HEK293 (cell line): ENCODE data around the gene ADAMTS5.

Experiments used
- CTCF ChIA-PET: fragments of 350-600 bp; formaldehyde crosslinking; extraction: SDS; loops from one replicate; lab custom pipeline; 2021; ENCODE audit warnings: antibody characterized with exemption; lab: Yijun Ruan, JAX
- POLR2A ChIA-PET: fragments of 300-600 bp; formaldehyde crosslinking; extraction: SDS; loops from one replicate; lab custom pipeline; 2020; ENCODE audit warnings: antibody characterized with exemption, inconsistent platforms; lab: Yijun Ruan, JAX
- H3K27ac ChIP-seq: fragments of 200-500 bp; sonication (Bioruptor generic); 2 replicates; pipeline ENCODE4 v1.5.1; 2014; ENCODE audit warnings: low read depth, low read length, control low read depth, inconsistent platforms; ENCODE audit errors: extremely low read depth
- H3K36me3 ChIP-seq, 2 experiments: fragments of 200-500 bp in 1 of 2; sonication (Bioruptor generic) in 1 of 2; 1 replicate in 1 of 2; 2 replicates in 1 of 2; pipeline ENCODE4 v1.5.1; 2014 to 2017; ENCODE audit warnings: inconsistent platforms in 2 of 2, low read length in 2 of 2; ENCODE audit not compliant: control insufficient read depth in 2 of 2, insufficient read depth in 1 of 2
- H3K4me1 ChIP-seq: fragments of 200-500 bp; sonication (Bioruptor generic); 2 replicates; pipeline ENCODE4 v1.5.1; 2014; ENCODE audit warnings: mild to moderate bottlenecking, low read length, inconsistent platforms; ENCODE audit not compliant: control insufficient read depth, insufficient read depth
- H3K4me3 ChIP-seq: 2 replicates; pipeline ENCODE4 v1.5.1; 2011; ENCODE audit warnings: low read depth, mild to moderate bottlenecking, control low read depth, low read length, moderate library complexity
- H3K9me3 ChIP-seq: fragments of 200-500 bp; sonication (Bioruptor generic); 2 replicates; pipeline ENCODE4 v1.5.1; 2014; ENCODE audit warnings: low read depth, low read length, inconsistent platforms; ENCODE audit not compliant: control insufficient read depth, insufficient read depth
- ATF2 ChIP-seq: fragments of 450-650 bp; formaldehyde crosslinking; IDR thresholded peaks from 2 replicates; pipeline ENCODE4 v1.5.1; 2016; ENCODE audit warnings: missing biosample characterization, missing genetic modification characterization, low read depth
- HOXC10 ChIP-seq: sonication (generic); formaldehyde crosslinking; IDR thresholded peaks from 2 replicates; pipeline ENCODE4 v1.8.1; 2023; ENCODE audit warnings: mild to moderate bottlenecking, missing genetic modification reagents
- MEIS1 ChIP-seq: sonication (generic); formaldehyde crosslinking; IDR thresholded peaks from 2 replicates; pipeline ENCODE4 v1.8.1; 2022; ENCODE audit warnings: missing genetic modification reagents, mild to moderate bottlenecking, borderline replicate concordance
- PRDM1 ChIP-seq: fragments of 450-650 bp; formaldehyde crosslinking; IDR thresholded peaks from 2 replicates; pipeline ENCODE4; 2016; ENCODE audit warnings: missing biosample characterization, missing genetic modification characterization
- RBAK ChIP-seq: fragments of 450-650 bp; formaldehyde crosslinking; IDR thresholded peaks from 2 replicates; pipeline ENCODE4 v1.5.1; 2016; ENCODE audit warnings: missing biosample characterization, missing genetic modification characterization
- REPIN1 ChIP-seq: fragments of 450-650 bp; formaldehyde crosslinking; IDR thresholded peaks from 2 replicates; pipeline ENCODE4 v1.5.1; 2017; ENCODE audit warnings: missing biosample characterization, missing genetic modification characterization, low read depth
- SP2 ChIP-seq: fragments of 450-650 bp; formaldehyde crosslinking; IDR thresholded peaks from 2 replicates; pipeline ENCODE4 v1.5.1; 2016; ENCODE audit warnings: missing biosample characterization, missing genetic modification characterization
- ZBTB10 ChIP-seq: fragments of 450-650 bp; formaldehyde crosslinking; IDR thresholded peaks from 2 replicates; pipeline ENCODE4 v1.5.1; 2016; ENCODE audit warnings: missing biosample characterization, missing genetic modification characterization
- ZBTB20 ChIP-seq: fragments of 450-650 bp; formaldehyde crosslinking; IDR thresholded peaks from 2 replicates; pipeline ENCODE4 v1.5.1; 2016; ENCODE audit warnings: missing biosample characterization, missing genetic modification characterization
- ZBTB49 ChIP-seq: fragments of 450-650 bp; formaldehyde crosslinking; IDR thresholded peaks from 2 replicates; pipeline ENCODE4 v1.5.1; 2016; ENCODE audit warnings: missing biosample characterization, missing genetic modification characterization, low read depth
- ZBTB7A ChIP-seq: fragments of 450-650 bp; formaldehyde crosslinking; IDR thresholded peaks from 2 replicates; pipeline ENCODE4 v1.5.1; 2016; ENCODE audit warnings: low read depth, missing biosample characterization, missing genetic modification characterization
- ZNF26 ChIP-seq: fragments of 450-650 bp; formaldehyde crosslinking; IDR thresholded peaks from 2 replicates; pipeline ENCODE4 v1.5.1; 2016; ENCODE audit warnings: missing biosample characterization, missing genetic modification characterization
- ZNF266 ChIP-seq: fragments of 450-650 bp; formaldehyde crosslinking; IDR thresholded peaks from 2 replicates; pipeline ENCODE4 v1.5.1; 2016; ENCODE audit warnings: missing biosample characterization, missing genetic modification characterization, low read depth
- ZNF302 ChIP-seq: fragments of 450-650 bp; formaldehyde crosslinking; IDR thresholded peaks from 2 replicates; pipeline ENCODE4 v1.5.1; 2016; ENCODE audit warnings: missing biosample characterization, missing genetic modification characterization, low read depth
- ZNF362 ChIP-seq: fragments of 450-650 bp; formaldehyde crosslinking; IDR thresholded peaks from 2 replicates; pipeline ENCODE4 v1.5.1; 2016; ENCODE audit warnings: missing biosample characterization, missing genetic modification characterization
- ZNF529 ChIP-seq: fragments of 450-650 bp; formaldehyde crosslinking; IDR thresholded peaks from 2 replicates; pipeline ENCODE4 v1.5.1; 2017; ENCODE audit warnings: missing genetic modification characterization, missing biosample characterization; ENCODE audit not compliant: insufficient replicate concordance
- ZNF548 ChIP-seq: fragments of 450-650 bp; formaldehyde crosslinking; IDR thresholded peaks from 2 replicates; pipeline ENCODE4 v1.5.1; 2016; ENCODE audit warnings: missing biosample characterization, missing genetic modification characterization
- ZNF558 ChIP-seq: fragments of 450-650 bp; formaldehyde crosslinking; IDR thresholded peaks from 2 replicates; pipeline ENCODE4 v1.5.1; 2016; ENCODE audit warnings: missing biosample characterization, missing genetic modification characterization
- ZNF560 ChIP-seq: fragments of 450-650 bp; formaldehyde crosslinking; IDR thresholded peaks from 2 replicates; pipeline ENCODE4 v1.5.1; 2017; ENCODE audit warnings: missing biosample characterization, missing genetic modification characterization, borderline replicate concordance
- ZNF621 ChIP-seq: fragments of 450-650 bp; formaldehyde crosslinking; IDR thresholded peaks from 2 replicates; pipeline ENCODE4 v1.5.1; 2017; ENCODE audit warnings: missing biosample characterization, missing genetic modification characterization
- ZNF677 ChIP-seq: fragments of 450-650 bp; IDR thresholded peaks from 2 replicates; pipeline ENCODE4 v1.5.0; 2018; ENCODE audit warnings: missing biosample characterization, mild to moderate bottlenecking, missing genetic modification characterization, moderate library complexity
- ZNF776 ChIP-seq: fragments of 450-650 bp; formaldehyde crosslinking; IDR thresholded peaks from 2 replicates; pipeline ENCODE4 v1.5.0; 2017; ENCODE audit warnings: missing biosample characterization, missing genetic modification characterization, borderline replicate concordance
- ZNF785 ChIP-seq: fragments of 450-650 bp; formaldehyde crosslinking; IDR thresholded peaks from 2 replicates; pipeline ENCODE4 v1.5.1; 2016; ENCODE audit warnings: missing biosample characterization, missing genetic modification characterization
- ZNF791 ChIP-seq: fragments of 450-650 bp; formaldehyde crosslinking; IDR thresholded peaks from 2 replicates; pipeline ENCODE4 v1.5.1; 2016; ENCODE audit warnings: missing biosample characterization, missing genetic modification characterization
- ZNF837 ChIP-seq: fragments of 450-650 bp; formaldehyde crosslinking; IDR thresholded peaks from 2 replicates; pipeline ENCODE4 v1.5.1; 2016; ENCODE audit warnings: missing biosample characterization, missing genetic modification characterization

Gene ADAMTS5

GRCh38 chr21:26945916-26946675 is 20.8 kb downstream of the ADAMTS5 start:
- no peak overlapping the region for H3K4me3 ChIP-seq
- H3K9me3 ChIP-seq = no peaks in the 10 kb centered on the region
- TF ChIP-seq ZNF558 (tag by site-specific recombination) (no peak), ZNF621 (tag by site-specific recombination) (no peak), SP2 (tag by site-specific recombination) (no peak), ZBTB49 (no peak), ZBTB20 (tag by site-specific recombination) (no peak), ZNF266 (no peak), PRDM1 (tag by site-specific recombination) (no peak), ZNF791 (tag by site-specific recombination) (no peak)
- no peak overlapping the region for H3K27ac ChIP-seq
- POLR2A ChIA-PET = no interaction called here
- CTCF ChIA-PET = interaction anchor here (2.0 kb wide), 1 partner anchor 16 kb away, joined by 7 read pairs; no protein-coding TSS in a partner anchor
- peaks cover 8% of the 10 kb centered on the region for H3K4me1 ChIP-seq
- no peaks in the 10 kb centered on the region for H3K36me3 ChIP-seq

GRCh38 chr21:26943921-26944320 is 23.0 kb downstream of the ADAMTS5 start:
- ChIA-PET CTCF (interaction anchor here (1.1 kb wide), 1 partner anchor 17 kb away, joined by 3 read pairs; no protein-coding TSS in a partner anchor), POLR2A (no interaction called here)
- Histone ChIP-seq H3K27ac (no peak overlapping the region), H3K36me3 (no peaks in the 10 kb centered on the region), H3K4me1 (peaks cover 8% of the 10 kb centered on the region), H3K4me3 (no peak overlapping the region), H3K9me3 (no peaks in the 10 kb centered on the region)
- TF ChIP-seq ZNF791 (tag by site-specific recombination) (no peak), ZNF677 (tag by site-specific recombination) (no peak), ZBTB10 (tag by site-specific recombination) (no peak), ZBTB7A (tag by site-specific recombination) (no peak), ZNF302 (no peak), ZNF362 (tag by site-specific recombination) (no peak), ZNF776 (tag by site-specific recombination) (no peak), ATF2 (tag by site-specific recombination) (no peak), RBAK (tag by site-specific recombination) (no peak), MEIS1 (CRISPR knock-in tag) (no peak), ZNF837 (tag by site-specific recombination) (no peak), ZNF785 (tag by site-specific recombination) (no peak), ZNF26 (no peak), ZNF560 (tag by site-specific recombination) (no peak), ZNF529 (tag by site-specific recombination) (no peak), REPIN1 (tag by site-specific recombination) (no peak), ZNF548 (tag by site-specific recombination) (no peak), HOXC10 (CRISPR knock-in tag) (no peak)
